K562 (cell line): ENCODE results near the gene FOXL3. TPM values are rescaled to one million over a fixed set of nuclear protein-coding genes. Genes with fewer than 3 reads are reported as not detected.
A peak's percentile ranks its signal among the peaks of the same experiment; 100 is the strongest.

Experiments used
- ARID2 ChIP-seq: fragments of 450-650 bp; IDR thresholded peaks from 2 replicates; pipeline ENCODE4 v1.6.1; 2017; ENCODE audit warnings: antibody characterized with exemption, mild to moderate bottlenecking
- CSDE1 ChIP-seq, 2 experiments: fragments of 450-650 bp; IDR thresholded peaks; 2 replicates each; pipeline ENCODE4 v1.6.1; 2016; ENCODE audit warnings: mild to moderate bottlenecking in 1 of 2
- CTBP1 ChIP-seq: fragments of 450-650 bp; IDR thresholded peaks from 2 replicates; pipeline ENCODE4 v1.6.1; 2016; ENCODE audit warnings: borderline replicate concordance
- E2F3 ChIP-seq: fragments of 250-450 bp; sonication (Bioruptor Pico); IDR thresholded peaks from 2 replicates; pipeline ENCODE4 v1.4.0; 2020; ENCODE audit warnings: mild to moderate bottlenecking
- GATAD2B ChIP-seq: fragments of 450-650 bp; IDR thresholded peaks from 2 replicates; pipeline ENCODE4 v1.6.1; 2017; ENCODE audit warnings: mild to moderate bottlenecking, borderline replicate concordance
- HDAC8 ChIP-seq: fragments of 450-650 bp; IDR thresholded peaks from 2 replicates; pipeline ENCODE4 v1.6.1; 2016; ENCODE audit warnings: mild to moderate bottlenecking, missing genetic modification characterization, moderate library complexity, missing compliant biosample characterization
- HMG20A ChIP-seq: fragments of 450-650 bp; formaldehyde crosslinking; conservative IDR thresholded peaks from 2 replicates; pipeline ENCODE4 v1.4.0; 2020; ENCODE audit warnings: mild to moderate bottlenecking, mixed read lengths
- IRF2 ChIP-seq: sonication (generic); formaldehyde crosslinking; IDR thresholded peaks from 2 replicates; pipeline ENCODE4 v1.8.1; 2022; ENCODE audit warnings: mild to moderate bottlenecking, missing genetic modification reagents
- KLF13 ChIP-seq: fragments of 450-650 bp; IDR thresholded peaks from 2 replicates; pipeline ENCODE4 v1.6.1; 2016; ENCODE audit warnings: missing genetic modification characterization, low read depth, mild to moderate bottlenecking, missing compliant biosample characterization, moderate library complexity, borderline replicate concordance
- L3MBTL2 ChIP-seq: fragments of 450-650 bp; IDR thresholded peaks from 2 replicates; pipeline ENCODE4 v1.6.1; 2016; ENCODE audit warnings: mild to moderate bottlenecking, moderate library complexity
- NFRKB ChIP-seq: fragments of 450-650 bp; IDR thresholded peaks from 2 replicates; pipeline ENCODE4 v1.6.1; 2016; ENCODE audit warnings: low read depth
- NR3C1 ChIP-seq: sonication (generic); formaldehyde crosslinking; IDR thresholded peaks from 2 replicates; pipeline ENCODE4 v1.8.1; 2022; ENCODE audit warnings: missing genetic modification reagents
- POU5F1 ChIP-seq: fragments of 150-350 bp; IDR thresholded peaks from 2 replicates; pipeline ENCODE4 v1.6.1; 2014; ENCODE audit warnings: borderline replicate concordance, low read length, low read depth, mild to moderate bottlenecking; ENCODE audit not compliant: partially characterized antibody
- PRPF4 ChIP-seq: fragments of 200-400 bp; formaldehyde crosslinking; IDR thresholded peaks from one replicate; pipeline ENCODE4 v1.6.1; 2017; ENCODE audit warnings: low read length, low read depth, mild to moderate bottlenecking; ENCODE audit not compliant: insufficient read depth, poor library complexity, severe bottlenecking
- SMAD1 ChIP-seq: fragments of 150-350 bp; IDR thresholded peaks from 2 replicates; pipeline ENCODE4 v1.6.1; 2014; ENCODE audit warnings: low read length, low read depth; ENCODE audit not compliant: partially characterized antibody
- SMC3 ChIP-seq: conservative IDR thresholded peaks from 2 replicates; pipeline ENCODE4 v1.6.1; 2011; ENCODE audit warnings: low read depth, low read length, improper control_type of control experiment; ENCODE audit not compliant: insufficient read depth
- SNRNP70 ChIP-seq: fragments of 200-400 bp; formaldehyde crosslinking; optimal IDR thresholded peaks from 2 replicates; pipeline ENCODE3; 2017; ENCODE audit warnings: low read depth, low read length
- ZC3H8 ChIP-seq: fragments of 450-650 bp; IDR thresholded peaks from 2 replicates; pipeline ENCODE4 v1.6.1; 2017
- ZFP36 ChIP-seq: fragments of 150-350 bp; IDR thresholded peaks from 2 replicates; pipeline ENCODE4 v1.6.1; 2018; ENCODE audit warnings: low read length, low read depth; ENCODE audit not compliant: partially characterized antibody
- polyA plus RNA-seq, 8 experiments: library from polyadenylated mRNA; depleted of rRNA in 4 of 8; stranded (reverse) in 5 of 8; unstranded in 3 of 8; fragments of >200 nt; fragmentation: Nextera tagmentation in 2 of 8; fragmentation: Illumina TruSeq in 1 of 8; extraction: Ambion mirVana in 2 of 8; extraction: Trizol in 1 of 8; gene quantifications; 2 replicates each; pipeline versions ENCODE4 v1.2.1 to v1.2.3, GENCODE V29; 2011 to 2014; ENCODE audit warnings: inconsistent platforms in 1 of 8, missing spikeins in 1 of 8
- total RNA-seq, 7 experiments: library from RNA; depleted of rRNA in 6 of 7; stranded (reverse); fragments of >200 nt in 6 of 7; fragmentation: Illumina TruSeq in 2 of 7; extraction: Trizol in 2 of 7; gene quantifications; 2 replicates each; pipeline versions ENCODE4 v1.2.1 to v1.2.3, GENCODE V29; 2011 to 2021; ENCODE audit warnings: low replicate concordance in 1 of 7
- TF ChIP-seq, protein P1 (sequence below): sonication (generic); formaldehyde crosslinking; IDR thresholded peaks from 2 replicates; pipeline ENCODE4 v1.8.1; 2023; ENCODE audit warnings: mild to moderate bottlenecking, missing genetic modification reagents
- TF ChIP-seq, protein P2 (sequence below): fragments of 250-450 bp; sonication (Bioruptor Pico); IDR thresholded peaks from 2 replicates; pipeline ENCODE4 v1.8.0; 2021; ENCODE audit warnings: moderate library complexity, mild to moderate bottlenecking, inconsistent platforms
- TF ChIP-seq, protein P3 (sequence below): fragments of 250-450 bp; sonication (Bioruptor Pico); IDR thresholded peaks from 2 replicates; pipeline ENCODE4 v1.4.0; 2020; ENCODE audit warnings: mild to moderate bottlenecking
- TF ChIP-seq, protein P4 (sequence below): fragments of 250-450 bp; sonication (Bioruptor Pico); IDR thresholded peaks from 2 replicates; pipeline ENCODE4 v1.4.0; 2020

The FOXL3 gene
- total and polyA plus RNA-seq, 9 of the 15 experiments (the other 6 are each of a cell fraction or from before 2014, with no cell fraction given) = not detected

DNA sequence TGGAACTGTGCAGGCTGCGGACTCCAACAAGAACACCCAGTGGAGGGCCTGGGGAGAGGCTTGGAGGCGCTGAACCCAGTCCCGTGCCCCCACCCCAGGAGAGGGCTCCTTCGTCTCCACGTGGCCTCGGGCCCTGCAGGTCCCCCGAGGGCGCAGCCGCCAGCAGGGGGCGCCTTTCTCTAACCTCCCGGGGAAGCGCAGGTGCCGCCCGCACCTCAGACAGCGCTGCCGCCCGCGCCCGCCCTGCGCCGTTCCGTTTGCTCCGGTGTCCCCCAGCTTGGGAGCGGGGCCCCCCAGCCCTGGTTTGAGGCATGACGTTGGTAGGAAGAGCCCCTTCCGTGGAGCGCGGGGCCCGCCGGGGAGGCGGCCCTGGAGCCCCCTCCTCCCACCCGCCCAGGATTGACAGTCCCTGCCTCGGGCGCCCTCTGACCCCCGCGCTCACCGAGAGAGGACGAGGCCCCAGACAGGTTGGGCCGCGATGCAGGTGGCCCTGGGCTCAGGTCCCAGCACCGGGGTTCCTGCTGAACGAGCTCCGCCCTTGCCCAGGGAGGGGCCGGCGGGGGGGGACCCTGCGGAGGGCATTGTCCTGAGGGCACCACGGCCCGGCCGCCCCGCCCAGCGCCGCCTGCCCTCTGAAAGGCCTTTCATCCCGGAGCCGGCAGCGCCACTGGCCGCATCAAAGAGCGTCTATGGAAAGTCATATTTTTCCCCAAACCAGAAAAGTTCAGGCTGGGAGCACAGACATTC lies 42.8 kb downstream of the FOXL3 start (continued):
- TF ChIP-seq PRPF4 (no peak), KLF13 (tag) (no peak), ZC3H8 (no peak), HDAC8 (tag) (no peak), SNRNP70 (no peak), ZFP36 (no peak), L3MBTL2 (peak; percentile 92), CTBP1 (peak; percentile 69; the same call in 1 of the 2 replicates), CSDE1 (IDR thresholded peaks at IDR 0.05) (no peak), IRF2 (CRISPR knock-in tag) (no peak), E2F3 (CRISPR knock-in tag) (no peak), NR3C1 (CRISPR knock-in tag) (no peak), NFRKB (no peak), GATAD2B (no peak), SMC3 (peak; percentile 83), SMAD1 (no peak), ARID2 (peak; percentile 70), HMG20A (CRISPR knock-in tag) (no peak), POU5F1 (no peak)
- TF ChIP-seq, protein P1, sequence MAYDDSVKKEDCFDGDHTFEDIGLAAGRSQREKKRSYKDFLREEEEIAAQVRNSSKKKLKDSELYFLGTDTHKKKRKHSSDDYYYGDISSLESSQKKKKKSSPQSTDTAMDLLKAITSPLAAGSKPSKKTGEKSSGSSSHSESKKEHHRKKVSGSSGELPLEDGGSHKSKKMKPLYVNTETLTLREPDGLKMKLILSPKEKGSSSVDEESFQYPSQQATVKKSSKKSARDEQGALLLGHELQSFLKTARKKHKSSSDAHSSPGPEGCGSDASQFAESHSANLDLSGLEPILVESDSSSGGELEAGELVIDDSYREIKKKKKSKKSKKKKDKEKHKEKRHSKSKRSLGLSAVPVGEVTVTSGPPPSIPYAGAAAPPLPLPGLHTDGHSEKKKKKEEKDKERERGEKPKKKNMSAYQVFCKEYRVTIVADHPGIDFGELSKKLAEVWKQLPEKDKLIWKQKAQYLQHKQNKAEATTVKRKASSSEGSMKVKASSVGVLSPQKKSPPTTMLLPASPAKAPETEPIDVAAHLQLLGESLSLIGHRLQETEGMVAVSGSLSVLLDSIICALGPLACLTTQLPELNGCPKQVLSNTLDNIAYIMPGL (CRISPR knock-in tag) = no peak
- TF ChIP-seq, protein P2, sequence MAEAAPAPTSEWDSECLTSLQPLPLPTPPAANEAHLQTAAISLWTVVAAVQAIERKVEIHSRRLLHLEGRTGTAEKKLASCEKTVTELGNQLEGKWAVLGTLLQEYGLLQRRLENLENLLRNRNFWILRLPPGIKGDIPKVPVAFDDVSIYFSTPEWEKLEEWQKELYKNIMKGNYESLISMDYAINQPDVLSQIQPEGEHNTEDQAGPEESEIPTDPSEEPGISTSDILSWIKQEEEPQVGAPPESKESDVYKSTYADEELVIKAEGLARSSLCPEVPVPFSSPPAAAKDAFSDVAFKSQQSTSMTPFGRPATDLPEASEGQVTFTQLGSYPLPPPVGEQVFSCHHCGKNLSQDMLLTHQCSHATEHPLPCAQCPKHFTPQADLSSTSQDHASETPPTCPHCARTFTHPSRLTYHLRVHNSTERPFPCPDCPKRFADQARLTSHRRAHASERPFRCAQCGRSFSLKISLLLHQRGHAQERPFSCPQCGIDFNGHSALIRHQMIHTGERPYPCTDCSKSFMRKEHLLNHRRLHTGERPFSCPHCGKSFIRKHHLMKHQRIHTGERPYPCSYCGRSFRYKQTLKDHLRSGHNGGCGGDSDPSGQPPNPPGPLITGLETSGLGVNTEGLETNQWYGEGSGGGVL (CRISPR knock-in tag) = no peak
- TF ChIP-seq, protein P3, sequence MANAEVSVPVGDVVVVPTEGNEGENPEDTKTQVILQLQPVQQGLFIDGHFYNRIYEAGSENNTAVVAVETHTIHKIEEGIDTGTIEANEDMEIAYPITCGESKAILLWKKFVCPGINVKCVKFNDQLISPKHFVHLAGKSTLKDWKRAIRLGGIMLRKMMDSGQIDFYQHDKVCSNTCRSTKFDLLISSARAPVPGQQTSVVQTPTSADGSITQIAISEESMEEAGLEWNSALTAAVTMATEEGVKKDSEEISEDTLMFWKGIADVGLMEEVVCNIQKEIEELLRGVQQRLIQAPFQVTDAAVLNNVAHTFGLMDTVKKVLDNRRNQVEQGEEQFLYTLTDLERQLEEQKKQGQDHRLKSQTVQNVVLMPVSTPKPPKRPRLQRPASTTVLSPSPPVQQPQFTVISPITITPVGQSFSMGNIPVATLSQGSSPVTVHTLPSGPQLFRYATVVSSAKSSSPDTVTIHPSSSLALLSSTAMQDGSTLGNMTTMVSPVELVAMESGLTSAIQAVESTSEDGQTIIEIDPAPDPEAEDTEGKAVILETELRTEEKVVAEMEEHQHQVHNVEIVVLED (CRISPR knock-in tag) = no peak
- TF ChIP-seq, protein P4, sequence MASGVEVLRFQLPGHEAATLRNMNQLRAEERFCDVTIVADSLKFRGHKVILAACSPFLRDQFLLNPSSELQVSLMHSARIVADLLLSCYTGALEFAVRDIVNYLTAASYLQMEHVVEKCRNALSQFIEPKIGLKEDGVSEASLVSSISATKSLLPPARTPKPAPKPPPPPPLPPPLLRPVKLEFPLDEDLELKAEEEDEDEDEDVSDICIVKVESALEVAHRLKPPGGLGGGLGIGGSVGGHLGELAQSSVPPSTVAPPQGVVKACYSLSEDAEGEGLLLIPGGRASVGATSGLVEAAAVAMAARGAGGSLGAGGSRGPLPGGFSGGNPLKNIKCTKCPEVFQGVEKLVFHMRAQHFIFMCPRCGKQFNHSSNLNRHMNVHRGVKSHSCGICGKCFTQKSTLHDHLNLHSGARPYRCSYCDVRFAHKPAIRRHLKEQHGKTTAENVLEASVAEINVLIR (CRISPR knock-in tag) = no peak
